Esophagus squamous epithelium (tissue), 4 donors: Measurements from ENCODE around the gene PLEKHA8.

Experiments
- CTCF ChIP-seq, 6 experiments: fragments of 450-650 bp in 4 of 6; fragments of 200-600 bp in 2 of 6; sonication (generic) in 2 of 6; IDR thresholded peaks; one replicate each; pipeline ENCODE4 v1.5.1; 2016 to 2019; ENCODE audit warnings: antibody characterized with exemption in 6 of 6, mild to moderate bottlenecking in 4 of 6, moderate library complexity in 4 of 6
- POLR2A ChIP-seq, 4 donors: fragments of 450-650 bp; IDR thresholded peaks; one replicate each; pipeline ENCODE4 v1.6.1; 2017; ENCODE audit warnings: antibody characterized with exemption in 4 of 4, mild to moderate bottlenecking in 4 of 4, moderate library complexity in 3 of 4

GRCh38 chr7:30082686-30083085 lies 54.5 kb downstream of the PLEKHA8 start:
- no peak for TF ChIP-seq POLR2A (IDR thresholded peaks at IDR 0.05)
- TF ChIP-seq CTCF (IDR thresholded peaks at IDR 0.05) = no peak
